Transverse colon (tissue), 4 donors: ENCODE measurements around the gene SCAPER. TPM values are rescaled to one million over a fixed set of nuclear protein-coding genes. Genes with fewer than 3 reads are reported as not detected.

Experiments
- DNase-seq: peaks from one replicate; pipeline ENCODE4 v3.0.0-alpha.2; 2019
- H3K27ac ChIP-seq, 4 donors: fragments of 200-600 bp; sonication (generic); 2 replicates each; pipeline ENCODE4 v1.5.1; 2016 to 2018; ENCODE audit warnings: inconsistent platforms in 4 of 4
- H3K27me3 ChIP-seq: fragments of 200-600 bp; sonication (generic); 2 replicates; pipeline ENCODE4 v1.5.1; 2017; ENCODE audit warnings: inconsistent platforms
- H3K36me3 ChIP-seq, 4 donors: fragments of 200-600 bp; sonication (generic); 2 replicates each; pipeline ENCODE4 v1.5.1; 2017 to 2019; ENCODE audit warnings: inconsistent platforms in 4 of 4
- H3K4me1 ChIP-seq, 4 donors: fragments of 200-600 bp; sonication (generic); 2 replicates each; pipeline ENCODE4 v1.5.1; 2017 to 2020; ENCODE audit warnings: inconsistent platforms in 4 of 4
- H3K4me3 ChIP-seq, 4 donors: fragments of 200-600 bp; sonication (generic); 1 replicate in 1 of 4; 2 replicates in 3 of 4; pipeline versions ENCODE4 v1.5.1 to v1.6.1; 2017 to 2019; ENCODE audit warnings: inconsistent platforms in 4 of 4
- H3K9me3 ChIP-seq, 2 donors: fragments of 200-600 bp; sonication (generic); 2 replicates each; pipeline ENCODE4 v1.5.1; 2017 to 2019; ENCODE audit warnings: inconsistent platforms in 2 of 2
- EP300 ChIP-seq: sonication (generic); formaldehyde crosslinking; IDR thresholded peaks from one replicate; pipeline ENCODE4 v1.6.1; 2017; ENCODE audit warnings: antibody characterized with exemption, low read depth
- POLR2A ChIP-seq: fragments of 450-650 bp; IDR thresholded peaks from one replicate; pipeline ENCODE4 v1.6.1; 2016; ENCODE audit warnings: antibody characterized with exemption, mild to moderate bottlenecking, moderate library complexity
- POLR2AphosphoS5 ChIP-seq, 3 donors: sonication (generic); formaldehyde crosslinking; IDR thresholded peaks; one replicate each; pipeline ENCODE4 v1.6.1; 2016; ENCODE audit warnings: antibody characterized with exemption in 3 of 3
- WGBS, 2 donors: methylation state at CpG; one replicate each; pipeline ENCODE4 v1.1.5; 2018; ENCODE audit warnings: low coverage in 1 of 2; 5-methylcytosine and 5-hydroxymethylcytosine counted together
- in situ Hi-C, 4 donors: fragments of 200-750 bp; cut with MboI; loops; one replicate each; pipeline versions ENCODE4 v1.15.0 to v1.15.1; 2017; ENCODE audit warnings: low sequenced_read_pairs in 3 of 4, low pct_ligation_motif_present in 1 of 4, low pct_unique_long_range_greater_than_20kb in 1 of 4
- intact Hi-C: fragments of 100-400 bp; cut with DNase I; formaldehyde crosslinking; loops from one replicate; pipeline ENCODE4 v1.15.1; 2023; ENCODE audit warnings: low total_unique reads
- total RNA-seq, 4 donors: library from RNA; depleted of rRNA; stranded (reverse); fragments of >200 nt; gene quantifications; one replicate each; pipeline ENCODE4 v1.1.0, GENCODE V29; 2016
- TF ChIP-seq, protein P1 (sequence below), 5 experiments: fragments of 200-600 bp in 3 of 5; fragments of 450-650 bp in 2 of 5; sonication (generic) in 3 of 5; IDR thresholded peaks; 1 replicate in 2 of 5; 2 replicates in 3 of 5; pipeline ENCODE4 v1.5.1; 2016 to 2017; ENCODE audit warnings: antibody characterized with exemption in 5 of 5, inconsistent platforms in 3 of 5, mild to moderate bottlenecking in 2 of 5, moderate library complexity in 1 of 5

Gene SCAPER
- total RNA-seq, 4 donors from 2014 or later = 31.8 to 121 (median 48.7) TPM

DNA sequence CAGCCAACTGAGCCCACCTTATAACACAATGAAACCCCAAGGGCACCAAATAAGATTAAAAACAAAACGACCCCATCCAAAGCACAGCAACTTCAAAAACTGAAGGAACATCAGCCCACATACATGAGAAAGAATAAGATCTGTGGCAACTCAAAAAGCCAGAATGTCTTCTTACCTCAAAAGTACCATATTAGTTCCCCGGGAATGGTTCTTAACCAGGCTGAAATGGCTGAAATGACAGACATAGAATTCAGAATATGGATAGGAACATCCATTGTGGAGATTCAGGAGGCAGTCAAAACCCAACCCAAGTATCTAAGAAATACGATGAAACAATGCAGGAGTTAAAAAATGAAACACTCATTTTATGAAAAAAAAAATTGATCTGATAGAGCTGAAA, 222.3 kb downstream of the SCAPER start:
- Histone ChIP-seq H3K9me3 (no peaks in the 10 kb centered on the region), H3K27me3 (no peaks in the 10 kb centered on the region), H3K27ac (no peak overlapping the region), H3K36me3 (no peaks in the 10 kb centered on the region), H3K4me1 (no peaks in the 10 kb centered on the region), H3K4me3 (no peak overlapping the region)
- TF ChIP-seq EP300 = no peak
- TF ChIP-seq, protein P1, sequence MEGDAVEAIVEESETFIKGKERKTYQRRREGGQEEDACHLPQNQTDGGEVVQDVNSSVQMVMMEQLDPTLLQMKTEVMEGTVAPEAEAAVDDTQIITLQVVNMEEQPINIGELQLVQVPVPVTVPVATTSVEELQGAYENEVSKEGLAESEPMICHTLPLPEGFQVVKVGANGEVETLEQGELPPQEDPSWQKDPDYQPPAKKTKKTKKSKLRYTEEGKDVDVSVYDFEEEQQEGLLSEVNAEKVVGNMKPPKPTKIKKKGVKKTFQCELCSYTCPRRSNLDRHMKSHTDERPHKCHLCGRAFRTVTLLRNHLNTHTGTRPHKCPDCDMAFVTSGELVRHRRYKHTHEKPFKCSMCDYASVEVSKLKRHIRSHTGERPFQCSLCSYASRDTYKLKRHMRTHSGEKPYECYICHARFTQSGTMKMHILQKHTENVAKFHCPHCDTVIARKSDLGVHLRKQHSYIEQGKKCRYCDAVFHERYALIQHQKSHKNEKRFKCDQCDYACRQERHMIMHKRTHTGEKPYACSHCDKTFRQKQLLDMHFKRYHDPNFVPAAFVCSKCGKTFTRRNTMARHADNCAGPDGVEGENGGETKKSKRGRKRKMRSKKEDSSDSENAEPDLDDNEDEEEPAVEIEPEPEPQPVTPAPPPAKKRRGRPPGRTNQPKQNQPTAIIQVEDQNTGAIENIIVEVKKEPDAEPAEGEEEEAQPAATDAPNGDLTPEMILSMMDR (IDR thresholded peaks at IDR 0.05) = no peak
- TF ChIP-seq POLR2AphosphoS5 (IDR thresholded peaks at IDR 0.05) = no peak
- TF ChIP-seq POLR2A = no peak
- DNase-seq = no peak
- intact Hi-C loops (no loop called here), in situ Hi-C loops (no loop called here)
- 96 to 100% methylated on average over 2 to 3 of the region's 3 CpGs for WGBS, 2 donors

DNA sequence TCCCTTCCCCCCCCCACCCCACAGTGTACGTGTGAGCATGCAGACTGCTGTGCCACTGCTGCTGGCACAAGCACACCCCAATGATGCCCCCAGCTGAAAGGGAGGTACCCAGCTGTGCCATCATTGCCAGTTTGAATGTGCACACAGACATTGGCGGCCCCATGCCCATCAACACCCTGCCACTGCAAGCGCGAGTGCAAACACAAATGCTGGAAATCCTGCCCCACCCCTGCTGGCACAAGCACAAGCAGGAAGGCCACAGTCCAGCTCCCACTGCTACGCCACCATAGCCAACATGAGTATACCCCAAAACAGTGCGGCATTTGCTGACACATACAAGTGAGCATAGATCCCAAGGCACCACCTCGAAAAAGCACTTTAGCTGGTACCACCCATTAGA, 222.9 kb downstream of the SCAPER start:
- Histone ChIP-seq H3K9me3 (no peaks in the 10 kb centered on the region), H3K4me3 (no peak overlapping the region), H3K4me1 (no peaks in the 10 kb centered on the region), H3K27me3 (no peaks in the 10 kb centered on the region), H3K27ac (no peak overlapping the region), H3K36me3 (no peaks in the 10 kb centered on the region)
- no peak for TF ChIP-seq POLR2A
- no peak for TF ChIP-seq EP300
- no peak for TF ChIP-seq POLR2AphosphoS5 (IDR thresholded peaks at IDR 0.05)
- TF ChIP-seq, protein P1 (IDR thresholded peaks at IDR 0.05) = no peak
- in situ Hi-C loops (no loop called here), intact Hi-C loops (no loop called here)
- WGBS, 2 donors = 97 to 100% methylated on average over 1 to 7 of the region's 7 CpGs
- no peak for DNase-seq

- no peaks in the 10 kb centered on the region for H3K27me3 ChIP-seq
- 80 to 92% methylated on average over 1 of the region's 1 CpG for WGBS, 2 donors
- in situ Hi-C loops = no loop called here
Observed at GRCh38 chr15:76678766-76679165, 226.4 kb downstream of the SCAPER start.

GRCh38 chr15:76674883-76675282, 230.3 kb downstream of the SCAPER start:
- Histone ChIP-seq H3K27ac (no peak overlapping the region), H3K36me3 (no peaks in the 10 kb centered on the region), H3K4me3 (no peak overlapping the region), H3K27me3 (no peaks in the 10 kb centered on the region), H3K4me1 (peaks cover 0 to 4% (median 0%) of the 10 kb centered on the region in 4 donors), H3K9me3 (no peaks in the 10 kb centered on the region)
- DNase-seq = no peak
- 91 to 100% methylated on average over 2 of the region's 2 CpGs for WGBS, 2 donors
- in situ Hi-C loops = no loop called here
- TF ChIP-seq POLR2A = no peak
- TF ChIP-seq, protein P1 (IDR thresholded peaks at IDR 0.05) = no peak
- intact Hi-C loops = no loop called here

More at GRCh38 chr15:76678766-76679165, 226.4 kb downstream of the SCAPER start:
- Histone ChIP-seq H3K4me1 (no peaks in the 10 kb centered on the region), H3K4me3 (no peak overlapping the region), H3K27ac (no peak overlapping the region), H3K9me3 (no peaks in the 10 kb centered on the region), H3K36me3 (no peaks in the 10 kb centered on the region)
- intact Hi-C loops = no loop called here
- no peak for TF ChIP-seq EP300
- TF ChIP-seq, protein P1 (IDR thresholded peaks at IDR 0.05) = no peak
- TF ChIP-seq POLR2AphosphoS5 (IDR thresholded peaks at IDR 0.05) = no peak
- no peak for TF ChIP-seq POLR2A
- no peak for DNase-seq
